IMR-90 (cell line): ENCODE results near the gene VDAC1. TPM values are rescaled to one million over a fixed set of nuclear protein-coding genes. Genes with fewer than 3 reads are reported as not detected.
"Not testable (repeated sequence)": the region's sequence is repeated elsewhere in the genome, so short reads cannot be mapped to it uniquely, and the experiment has no call there.

Experiments used
- ATAC-seq: fragments of 200-7000 bp; cut with Tn5 transposase; 2 replicates; pipeline ENCODE4 v1.9.1; 2020; ENCODE audit warnings: low read depth, mild to moderate bottlenecking, moderate library complexity
- BruUV-seq: library from RNA; stranded (reverse); fragments of 400-500 nt; replicated peaks from 2 replicates; lab custom pipeline; 2021; lab: Mats Ljungman, UMichigan
- CTCF ChIA-PET: fragments of 300-600 bp; formaldehyde crosslinking; extraction: SDS; loops from one replicate; lab custom pipeline; 2021; ENCODE audit warnings: antibody characterized with exemption; lab: Yijun Ruan, JAX
- POLR2A ChIA-PET: fragments of 300-600 bp; sonication (Branson Sonifier 250); formaldehyde crosslinking; loops from one replicate; lab custom pipeline; 2022; ENCODE audit warnings: antibody characterized with exemption; ENCODE audit not compliant: unreplicated experiment; lab: Charles Lee
- DNase-seq: peaks from one replicate; pipeline ENCODE4 v3.0.0; 2013
- H2AFZ ChIP-seq: replicated peaks from 2 replicates; pipeline ENCODE3; 2013; ENCODE audit warnings: low read length, mild to moderate bottlenecking; ENCODE audit not compliant: poor library complexity
- H2AK5ac ChIP-seq: 2 replicates; pipeline ENCODE4 v1.6.1; 2013; ENCODE audit warnings: low read depth, low read length, inconsistent platforms
- H2AK9ac ChIP-seq: replicated peaks from 2 replicates; pipeline ENCODE3; 2013; ENCODE audit warnings: mild to moderate bottlenecking, low read depth, low read length, moderate library complexity; ENCODE audit not compliant: poor library complexity
- H2BK120ac ChIP-seq: 2 replicates; pipeline ENCODE4 v1.6.1; 2013; ENCODE audit warnings: low read depth, low read length, inconsistent platforms
- H2BK15ac ChIP-seq: 3 replicates; pipeline ENCODE4 v1.6.1; 2013; ENCODE audit warnings: low read depth, low read length, inconsistent platforms
- H2BK20ac ChIP-seq: 2 replicates; pipeline ENCODE4 v1.6.1; 2013; ENCODE audit warnings: low read depth, mild to moderate bottlenecking, inconsistent platforms, low read length, moderate library complexity
- H2BK5ac ChIP-seq: 2 replicates; pipeline ENCODE4 v1.6.1; 2013; ENCODE audit warnings: mild to moderate bottlenecking, low read depth, low read length, inconsistent platforms; ENCODE audit not compliant: poor library complexity, severe bottlenecking
- H3K14ac ChIP-seq: replicated peaks from 2 replicates; pipeline ENCODE4 v1.6.1; 2013; ENCODE audit warnings: low read depth, low read length, inconsistent platforms
- H3K18ac ChIP-seq: 2 replicates; pipeline ENCODE4 v1.6.1; 2013; ENCODE audit warnings: low read depth, low read length, control low read depth
- H3K23ac ChIP-seq: 2 replicates; pipeline ENCODE4 v1.6.1; 2013; ENCODE audit warnings: low read depth, low read length, inconsistent platforms
- H3K27ac ChIP-seq: 2 replicates; pipeline ENCODE4 v1.5.1; 2013; ENCODE audit warnings: mild to moderate bottlenecking, control low read depth, low read length; ENCODE audit not compliant: insufficient read depth
- H3K27me3 ChIP-seq: 2 replicates; pipeline ENCODE4 v1.6.1; 2013; ENCODE audit warnings: low read length; ENCODE audit not compliant: control insufficient read depth, insufficient read depth
- H3K36me3 ChIP-seq: 2 replicates; pipeline ENCODE4 v1.6.1; 2013; ENCODE audit warnings: low read length, mixed read lengths; ENCODE audit not compliant: control insufficient read depth, insufficient read depth
- H3K4ac ChIP-seq: 2 replicates; pipeline ENCODE4 v1.6.1; 2013; ENCODE audit warnings: low read depth, low read length, inconsistent platforms
- H3K4me1 ChIP-seq: 2 replicates; pipeline ENCODE4 v1.6.1; 2013; ENCODE audit warnings: low read length, mixed read lengths; ENCODE audit not compliant: control insufficient read depth, insufficient read depth
- H3K4me2 ChIP-seq: 2 replicates; pipeline ENCODE4 v1.6.1; 2013; ENCODE audit warnings: low read depth, mild to moderate bottlenecking, control low read depth, low read length, moderate library complexity
- H3K4me3 ChIP-seq: 2 replicates; pipeline ENCODE4 v1.5.1; 2013; ENCODE audit warnings: low read depth, mild to moderate bottlenecking, control low read depth, low read length, moderate library complexity; ENCODE audit not compliant: insufficient read depth
- H3K56ac ChIP-seq: 2 replicates; pipeline ENCODE4 v1.6.1; 2013; ENCODE audit warnings: low read length, inconsistent platforms; ENCODE audit not compliant: insufficient read depth; ENCODE audit errors: extremely low read depth
- H3K79me1 ChIP-seq, 2 experiments: 2 replicates each; pipeline ENCODE4 v1.6.1; 2013; ENCODE audit warnings: low read length in 2 of 2, inconsistent platforms in 1 of 2, low read depth in 1 of 2
- H3K9ac ChIP-seq: 2 replicates; pipeline ENCODE4 v1.6.1; 2013; ENCODE audit warnings: low read depth, low read length, control low read depth
- H3K9me1 ChIP-seq: 2 replicates; pipeline ENCODE4 v1.6.1; 2013; ENCODE audit warnings: low read length, inconsistent platforms; ENCODE audit not compliant: insufficient read depth
- H3K9me3 ChIP-seq: 2 replicates; pipeline ENCODE4 v1.6.1; 2013; ENCODE audit warnings: low read length; ENCODE audit not compliant: control insufficient read depth, insufficient read depth
- H4K20me1 ChIP-seq: 2 replicates; pipeline ENCODE4 v1.6.1; 2013; ENCODE audit warnings: low read length, inconsistent platforms; ENCODE audit not compliant: insufficient read depth
- H4K5ac ChIP-seq: 2 replicates; pipeline ENCODE4 v1.6.1; 2013; ENCODE audit warnings: mild to moderate bottlenecking, low read depth, low read length, control low read depth
- H4K8ac ChIP-seq, 2 experiments: 2 replicates each; pipeline ENCODE4 v1.6.1; 2013; ENCODE audit warnings: low read depth in 2 of 2, low read length in 2 of 2, control low read depth in 1 of 2, inconsistent platforms in 1 of 2
- H4K91ac ChIP-seq: 2 replicates; pipeline ENCODE4 v1.6.1; 2013; ENCODE audit warnings: low read depth, low read length, inconsistent platforms; ENCODE audit not compliant: insufficient read depth
- WGBS, 2 experiments: methylation state at CpG; one replicate each; pipeline versions ENCODE4 v1.1.5 to v1.1.7; 2013; ENCODE audit warnings: missing lambda C conversion rate in 2 of 2; ENCODE audit not compliant: insufficient read length in 1 of 2; ENCODE audit errors: extremely low coverage in 2 of 2; 5-methylcytosine and 5-hydroxymethylcytosine counted together
- dilution Hi-C: fragments of 300-500 bp; cut with HindIII; formaldehyde crosslinking; loops from one replicate; pipeline ENCODE4 v1.14.3; 2018; ENCODE audit warnings: low sequenced_read_pairs; ENCODE audit not compliant: unreplicated experiment
- in situ Hi-C: fragments of 300-500 bp; cut with MboI; formaldehyde crosslinking; loops from 3 replicates; pipeline ENCODE4 v1.14.3; 2019; ENCODE audit warnings: low sequenced_read_pairs, inconsistent platforms, mixed read lengths
- intact Hi-C: fragments of 100-400 bp; cut with micrococcal nuclease; formaldehyde crosslinking; loops from 2 replicates; pipeline ENCODE4 v1.10.0; 2022
- polyA plus RNA-seq, 3 experiments: library from polyadenylated mRNA; depleted of rRNA; stranded (reverse); fragments of >200 nt; gene quantifications; 2 replicates each; pipeline ENCODE4 v1.2.3, GENCODE V29; 2012; ENCODE audit warnings: low replicate concordance in 1 of 3
- total RNA-seq: library from RNA; depleted of rRNA; stranded (reverse); fragments of >200 nt; gene quantifications from 2 replicates; pipeline ENCODE4 v1.2.3, GENCODE V29; 2012

The VDAC1 gene
- total and polyA plus RNA-seq, 2 of the 4 experiments (the other 2 are of a cell fraction): 289 to 365 TPM

GRCh38 chr5:133935991-133936650 is 68.7 kb downstream of the VDAC1 start:
- H3K18ac ChIP-seq, ATAC-seq, H4K5ac ChIP-seq, H4K91ac ChIP-seq, H2BK15ac ChIP-seq, H3K36me3 ChIP-seq, H3K9ac ChIP-seq, H3K4me1 ChIP-seq, H3K4ac ChIP-seq, H2AK9ac ChIP-seq, H2BK20ac ChIP-seq, H3K23ac ChIP-seq, H3K27ac ChIP-seq, DNase-seq, H4K8ac ChIP-seq, CTCF ChIA-PET, in situ Hi-C loops, intact Hi-C loops, H4K20me1 ChIP-seq, BruUV-seq, dilution Hi-C loops, H3K14ac ChIP-seq, H3K9me3 ChIP-seq, H2BK120ac ChIP-seq, H3K79me1 ChIP-seq, H2BK5ac ChIP-seq, H3K9me1 ChIP-seq, H2AK5ac ChIP-seq, H3K4me2 ChIP-seq, H2AFZ ChIP-seq, H3K56ac ChIP-seq, H3K4me3 ChIP-seq, POLR2A ChIA-PET: not testable (repeated sequence)
- peaks cover 33% of the 10 kb centered on the region for H3K27me3 ChIP-seq
- WGBS, 2 experiments: 34% methylated on average over 7 of the region's 10 CpGs; no CpG with 5 or more reads in 1 of the 2 experiments
